HL-60 (cell line): Measurements from ENCODE around the gene LRRC30.

Experiments
- GABPA ChIP-seq: IDR thresholded peaks from 2 replicates; pipeline ENCODE4 v1.6.1; 2012; ENCODE audit warnings: low read depth
- POLR2AphosphoS5 ChIP-seq: IDR thresholded peaks from 2 replicates; pipeline ENCODE4 v1.6.1; 2012; ENCODE audit warnings: low read depth
- TF ChIP-seq, protein P1 (sequence below): IDR thresholded peaks from one replicate; pipeline ENCODE4 v1.5.1; 2011; ENCODE audit warnings: low read length, control low read depth, inconsistent platforms; ENCODE audit not compliant: insufficient read depth
- TF ChIP-seq, protein P2 (sequence below): IDR thresholded peaks from 2 replicates; pipeline ENCODE4 v1.6.1; 2012; ENCODE audit warnings: low read depth; ENCODE audit not compliant: insufficient replicate concordance

GRCh38 chr18:7195266-7195665 is 35.6 kb upstream of the LRRC30 start:
- TF ChIP-seq, protein P1, sequence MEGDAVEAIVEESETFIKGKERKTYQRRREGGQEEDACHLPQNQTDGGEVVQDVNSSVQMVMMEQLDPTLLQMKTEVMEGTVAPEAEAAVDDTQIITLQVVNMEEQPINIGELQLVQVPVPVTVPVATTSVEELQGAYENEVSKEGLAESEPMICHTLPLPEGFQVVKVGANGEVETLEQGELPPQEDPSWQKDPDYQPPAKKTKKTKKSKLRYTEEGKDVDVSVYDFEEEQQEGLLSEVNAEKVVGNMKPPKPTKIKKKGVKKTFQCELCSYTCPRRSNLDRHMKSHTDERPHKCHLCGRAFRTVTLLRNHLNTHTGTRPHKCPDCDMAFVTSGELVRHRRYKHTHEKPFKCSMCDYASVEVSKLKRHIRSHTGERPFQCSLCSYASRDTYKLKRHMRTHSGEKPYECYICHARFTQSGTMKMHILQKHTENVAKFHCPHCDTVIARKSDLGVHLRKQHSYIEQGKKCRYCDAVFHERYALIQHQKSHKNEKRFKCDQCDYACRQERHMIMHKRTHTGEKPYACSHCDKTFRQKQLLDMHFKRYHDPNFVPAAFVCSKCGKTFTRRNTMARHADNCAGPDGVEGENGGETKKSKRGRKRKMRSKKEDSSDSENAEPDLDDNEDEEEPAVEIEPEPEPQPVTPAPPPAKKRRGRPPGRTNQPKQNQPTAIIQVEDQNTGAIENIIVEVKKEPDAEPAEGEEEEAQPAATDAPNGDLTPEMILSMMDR = no peak
- no peak for TF ChIP-seq POLR2AphosphoS5
- no peak for TF ChIP-seq GABPA
- TF ChIP-seq, protein P2, sequence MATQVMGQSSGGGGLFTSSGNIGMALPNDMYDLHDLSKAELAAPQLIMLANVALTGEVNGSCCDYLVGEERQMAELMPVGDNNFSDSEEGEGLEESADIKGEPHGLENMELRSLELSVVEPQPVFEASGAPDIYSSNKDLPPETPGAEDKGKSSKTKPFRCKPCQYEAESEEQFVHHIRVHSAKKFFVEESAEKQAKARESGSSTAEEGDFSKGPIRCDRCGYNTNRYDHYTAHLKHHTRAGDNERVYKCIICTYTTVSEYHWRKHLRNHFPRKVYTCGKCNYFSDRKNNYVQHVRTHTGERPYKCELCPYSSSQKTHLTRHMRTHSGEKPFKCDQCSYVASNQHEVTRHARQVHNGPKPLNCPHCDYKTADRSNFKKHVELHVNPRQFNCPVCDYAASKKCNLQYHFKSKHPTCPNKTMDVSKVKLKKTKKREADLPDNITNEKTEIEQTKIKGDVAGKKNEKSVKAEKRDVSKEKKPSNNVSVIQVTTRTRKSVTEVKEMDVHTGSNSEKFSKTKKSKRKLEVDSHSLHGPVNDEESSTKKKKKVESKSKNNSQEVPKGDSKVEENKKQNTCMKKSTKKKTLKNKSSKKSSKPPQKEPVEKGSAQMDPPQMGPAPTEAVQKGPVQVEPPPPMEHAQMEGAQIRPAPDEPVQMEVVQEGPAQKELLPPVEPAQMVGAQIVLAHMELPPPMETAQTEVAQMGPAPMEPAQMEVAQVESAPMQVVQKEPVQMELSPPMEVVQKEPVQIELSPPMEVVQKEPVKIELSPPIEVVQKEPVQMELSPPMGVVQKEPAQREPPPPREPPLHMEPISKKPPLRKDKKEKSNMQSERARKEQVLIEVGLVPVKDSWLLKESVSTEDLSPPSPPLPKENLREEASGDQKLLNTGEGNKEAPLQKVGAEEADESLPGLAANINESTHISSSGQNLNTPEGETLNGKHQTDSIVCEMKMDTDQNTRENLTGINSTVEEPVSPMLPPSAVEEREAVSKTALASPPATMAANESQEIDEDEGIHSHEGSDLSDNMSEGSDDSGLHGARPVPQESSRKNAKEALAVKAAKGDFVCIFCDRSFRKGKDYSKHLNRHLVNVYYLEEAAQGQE = no peak
